CD4-positive, alpha-beta T cell treated with Interleukin-6 for 4 hours (primary cell): ENCODE results near the gene PPP4C.

ENCODE experiments used
- DNase-seq: peaks from one replicate; pipeline ENCODE4 v3.0.0-alpha.2; 2020; ENCODE audit warnings: mixed read lengths

Gene PPP4C

DNA sequence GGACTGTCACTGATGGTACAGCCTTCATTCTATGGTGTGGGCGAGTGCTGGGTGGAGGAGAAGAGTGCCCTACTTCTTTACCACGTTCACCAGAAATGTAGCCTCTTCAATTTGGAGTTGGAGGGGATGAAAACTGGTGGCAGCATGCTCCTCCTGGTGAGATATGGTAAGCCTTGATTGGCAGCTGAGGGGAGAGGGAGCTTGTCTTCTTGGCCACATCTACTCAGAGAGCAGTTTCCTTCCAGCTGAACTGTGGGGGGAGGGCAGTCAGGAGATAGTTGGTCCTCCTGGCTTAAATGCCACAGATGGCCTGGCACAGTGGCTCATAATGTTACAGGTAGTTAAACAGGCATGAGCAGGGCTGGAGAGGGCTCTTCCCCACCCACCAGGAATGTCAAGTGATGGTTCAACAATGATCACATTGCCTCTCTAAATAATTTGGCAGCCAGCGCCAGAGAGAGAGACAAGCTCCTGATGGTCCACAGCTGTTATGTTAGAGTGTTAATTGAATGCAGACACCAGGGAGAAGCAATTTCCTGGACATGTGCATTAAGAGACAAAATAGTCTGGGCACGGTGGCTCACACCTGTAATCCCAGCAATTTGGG lies 56.2 kb downstream of the PPP4C start:
- no peak for DNase-seq

GRCh38 chr16:30132591-30132990 lies 56.8 kb downstream of the PPP4C start:
- no peak for DNase-seq
